ENCODE results near the gene TTLL7.
"Not testable (repeated sequence)": the region's sequence is repeated elsewhere in the genome, so short reads cannot be mapped to it uniquely, and the experiment has no call there.

The TTLL7 gene

GRCh38 chr1:83929184-83929583 is 69.7 kb downstream of the TTLL7 start:
- no peak for DNase-seq (ENCODE audit: low read depth)

- no peak for DNase-seq (ENCODE audit: low read depth)
Observed at GRCh38 chr1:83928396-83928795, 70.5 kb downstream of the TTLL7 start.

GRCh38 chr1:83927701-83928100 is 71.2 kb downstream of the TTLL7 start:
- no peak for DNase-seq (ENCODE audit: low read depth)

- DNase-seq (ENCODE audit: low read depth), result no peak
Observed at GRCh38 chr1:83927061-83927460, 71.9 kb downstream of the TTLL7 start.

- no peak for DNase-seq (ENCODE audit: low read depth)
Observed at GRCh38 chr1:83923553-83923952, 75.4 kb downstream of the TTLL7 start.

- DNase-seq (ENCODE audit: low read depth), result no peak
Observed at GRCh38 chr1:83922431-83922830, 76.5 kb downstream of the TTLL7 start.

GRCh38 chr1:83920320-83920719 is 78.6 kb downstream of the TTLL7 start:
- no peak for DNase-seq (ENCODE audit: low read depth)

GRCh38 chr1:83919872-83920271 is 79.1 kb downstream of the TTLL7 start:
- no peak for DNase-seq (ENCODE audit: low read depth)

- no peak for DNase-seq (ENCODE audit: low read depth)
Observed at GRCh38 chr1:83918688-83919285, 80.1 kb downstream of the TTLL7 start.

GRCh38 chr1:83917959-83918358 is 81.0 kb downstream of the TTLL7 start:
- no peak for DNase-seq (ENCODE audit: low read depth)

- DNase-seq (ENCODE audit: low read depth), result not testable (repeated sequence)
Observed at GRCh38 chr1:83916094-83916493, 82.8 kb downstream of the TTLL7 start.

GRCh38 chr1:83912876-83913275 is 86.1 kb downstream of the TTLL7 start:
- DNase-seq (ENCODE audit: low read depth), result no peak

- no peak for DNase-seq (ENCODE audit: low read depth)
Observed at GRCh38 chr1:83910461-83910860, 88.5 kb downstream of the TTLL7 start.

- DNase-seq (ENCODE audit: low read depth), result no peak
Observed at GRCh38 chr1:83909687-83910086, 89.2 kb downstream of the TTLL7 start.

- DNase-seq (ENCODE audit: low read depth), result no peak
Observed at GRCh38 chr1:83905315-83905907, 93.5 kb downstream of the TTLL7 start.

- DNase-seq (ENCODE audit: low read depth), result no peak
Observed at GRCh38 chr1:83901547-83902155, 97.3 kb downstream of the TTLL7 start.

- DNase-seq (ENCODE audit: low read depth), result no peak
Observed at GRCh38 chr1:83900524-83900923, 98.4 kb downstream of the TTLL7 start.

GRCh38 chr1:83897516-83897915 is 101.4 kb downstream of the TTLL7 start:
- DNase-seq (ENCODE audit: low read depth), result no peak

- no peak for DNase-seq (ENCODE audit: low read depth)
Observed at GRCh38 chr1:83896299-83896698, 102.6 kb downstream of the TTLL7 start.

- DNase-seq (ENCODE audit: low read depth), result no peak
Observed at GRCh38 chr1:83889707-83890106, 109.2 kb downstream of the TTLL7 start.

- DNase-seq (ENCODE audit: low read depth), result no peak
Observed at GRCh38 chr1:83887483-83887882, 111.4 kb downstream of the TTLL7 start.

- no peak for DNase-seq (ENCODE audit: low read depth)
Observed at GRCh38 chr1:83883979-83884378, 115.0 kb downstream of the TTLL7 start.

- no peak for DNase-seq (ENCODE audit: low read depth)
Observed at GRCh38 chr1:83882906-83883305, 116.0 kb downstream of the TTLL7 start.

- DNase-seq (ENCODE audit: low read depth), result no peak
Observed at GRCh38 chr1:83872515-83872914, 126.4 kb downstream of the TTLL7 start.

All from stimulated activated CD8-positive, alpha-beta memory T cell treated with anti-CD3 and anti-CD28 coated beads, Interleukin-12 subunit alpha, Interleukin-12 subunit beta, amount 100 ng/mL, for 4 hours (primary cell).